22Rv1 (cell line): ENCODE results near the gene VEGFB.

ENCODE experiments used
- H3K27ac ChIP-seq: fragments of 450-650 bp; 2 replicates; pipeline ENCODE4 v1.5.1; 2017
- CTCF ChIP-seq: fragments of 450-650 bp; IDR thresholded peaks from 2 replicates; pipeline ENCODE4 v1.5.1; 2017; ENCODE audit warnings: mild to moderate bottlenecking
- ZFX ChIP-seq: fragments of 450-650 bp; IDR thresholded peaks from 2 replicates; pipeline ENCODE4 v1.6.1; 2017; ENCODE audit warnings: antibody characterized with exemption, borderline replicate concordance

Gene VEGFB

GRCh38 chr11:64259533-64260067 is 25.2 kb downstream of the VEGFB start:
- no peak overlapping the region; the same call in 1 of the 2 replicates for H3K27ac ChIP-seq
- TF ChIP-seq CTCF = no peak
- TF ChIP-seq ZFX = no peak

GRCh38 chr11:64260147-64260708 is 25.8 kb downstream of the VEGFB start:
- no peak for TF ChIP-seq ZFX
- TF ChIP-seq CTCF = no peak
- no peak overlapping the region; the same call in 1 of the 2 replicates for H3K27ac ChIP-seq

- H3K27ac ChIP-seq = no peak overlapping the region
- no peak for TF ChIP-seq ZFX
- no peak for TF ChIP-seq CTCF
Measured at GRCh38 chr11:64261556-64262080, 27.2 kb downstream of the VEGFB start.

GRCh38 chr11:64262271-64263002 is 28.1 kb downstream of the VEGFB start:
- TF ChIP-seq ZFX (no peak), CTCF (no peak)
- H3K27ac ChIP-seq = no peak overlapping the region

- no peak for TF ChIP-seq CTCF
- no peak for TF ChIP-seq ZFX
- no peak overlapping the region for H3K27ac ChIP-seq
Measured at GRCh38 chr11:64263021-64263946, 28.9 kb downstream of the VEGFB start.

- H3K27ac ChIP-seq = no peak overlapping the region
- TF ChIP-seq ZFX (no peak), CTCF (no peak)
Measured at GRCh38 chr11:64263947-64264317, 29.5 kb downstream of the VEGFB start.
